RPMI7951 (cell line): Measurements from ENCODE around the gene ANKS1B. TPM values are rescaled to one million over a fixed set of nuclear protein-coding genes. Genes with fewer than 3 reads are reported as not detected.
"Not testable (repeated sequence)": the region's sequence is repeated elsewhere in the genome, so short reads cannot be mapped to it uniquely, and the experiment has no call there.

ENCODE experiments used
- DNase-seq: peaks from one replicate; pipeline ENCODE4 v3.0.0-alpha.2; 2012; ENCODE audit warnings: low read depth
- total RNA-seq: library from RNA; depleted of rRNA; stranded (reverse); fragments of >200 nt; shearing (Covaris generic); gene quantifications from 2 replicates; pipeline ENCODE4 v1.2.3, GENCODE V29; 2014

ANKS1B gene
- total RNA-seq, 1 experiment from 2014 or later = not detected

DNA sequence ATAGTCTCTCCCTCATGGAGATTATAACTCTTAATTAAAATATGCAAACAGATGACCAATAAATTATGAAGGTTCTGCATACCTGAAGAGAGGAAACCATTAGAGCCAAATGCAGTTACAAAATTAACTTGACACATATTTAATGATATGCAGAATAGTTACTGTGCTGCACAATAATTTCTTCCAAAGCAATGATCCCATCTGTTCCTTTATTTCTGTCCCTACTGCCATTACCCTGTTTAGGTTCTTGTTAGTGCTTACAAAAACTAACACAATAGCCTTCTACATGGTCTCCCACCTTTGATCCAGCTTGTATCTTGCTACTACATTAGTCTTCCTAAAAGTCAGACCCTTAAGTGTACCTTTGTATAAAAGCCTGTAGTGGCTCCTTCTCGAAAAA lies 928.5 kb downstream of the ANKS1B start:
- DNase-seq = no peak

DNA sequence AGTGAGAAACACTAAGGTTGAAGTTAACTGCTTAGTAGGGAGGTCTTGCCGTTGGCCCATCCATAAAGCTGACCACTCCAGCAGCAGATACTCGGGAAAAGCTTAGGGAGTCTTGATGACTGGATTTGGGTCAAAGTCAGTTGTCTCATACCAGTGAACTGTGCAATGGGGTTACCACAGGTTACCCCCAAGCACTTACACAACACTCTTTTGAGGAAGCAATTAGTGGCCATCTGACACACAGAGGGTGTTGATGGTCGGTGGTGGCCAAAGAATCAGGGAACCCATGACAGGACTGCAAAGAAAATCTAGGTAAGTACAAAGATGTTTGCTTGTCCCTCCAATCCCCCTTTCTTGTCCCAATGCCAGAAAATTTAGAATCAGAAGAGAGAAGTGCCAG lies 929.4 kb downstream of the ANKS1B start:
- no peak for DNase-seq

DNA sequence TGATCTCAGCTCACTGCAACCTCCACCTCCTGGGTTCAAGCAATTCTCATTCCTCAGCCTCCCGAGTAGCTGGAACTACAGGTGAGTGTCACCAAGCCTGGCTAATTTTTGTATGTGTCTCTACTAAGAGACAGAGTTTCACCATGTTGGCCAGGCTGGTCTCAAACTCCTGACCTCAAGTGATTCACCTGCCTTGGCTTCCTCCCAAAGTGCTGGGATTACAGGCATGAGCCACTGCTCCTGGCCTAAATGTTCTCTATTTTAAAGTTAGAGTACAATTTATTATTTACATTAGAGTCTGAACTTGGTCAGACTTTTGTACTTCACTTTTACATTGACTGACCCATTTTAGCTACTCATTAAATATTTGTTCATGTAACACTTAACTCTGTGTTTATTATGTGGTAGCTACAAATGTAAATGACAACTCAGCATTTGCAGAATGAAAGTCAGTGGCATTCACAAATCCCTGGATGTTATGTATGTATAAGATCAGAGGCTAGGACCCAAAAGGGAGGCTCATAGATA lies 930.1 kb downstream of the ANKS1B start:
- no peak for DNase-seq

DNA sequence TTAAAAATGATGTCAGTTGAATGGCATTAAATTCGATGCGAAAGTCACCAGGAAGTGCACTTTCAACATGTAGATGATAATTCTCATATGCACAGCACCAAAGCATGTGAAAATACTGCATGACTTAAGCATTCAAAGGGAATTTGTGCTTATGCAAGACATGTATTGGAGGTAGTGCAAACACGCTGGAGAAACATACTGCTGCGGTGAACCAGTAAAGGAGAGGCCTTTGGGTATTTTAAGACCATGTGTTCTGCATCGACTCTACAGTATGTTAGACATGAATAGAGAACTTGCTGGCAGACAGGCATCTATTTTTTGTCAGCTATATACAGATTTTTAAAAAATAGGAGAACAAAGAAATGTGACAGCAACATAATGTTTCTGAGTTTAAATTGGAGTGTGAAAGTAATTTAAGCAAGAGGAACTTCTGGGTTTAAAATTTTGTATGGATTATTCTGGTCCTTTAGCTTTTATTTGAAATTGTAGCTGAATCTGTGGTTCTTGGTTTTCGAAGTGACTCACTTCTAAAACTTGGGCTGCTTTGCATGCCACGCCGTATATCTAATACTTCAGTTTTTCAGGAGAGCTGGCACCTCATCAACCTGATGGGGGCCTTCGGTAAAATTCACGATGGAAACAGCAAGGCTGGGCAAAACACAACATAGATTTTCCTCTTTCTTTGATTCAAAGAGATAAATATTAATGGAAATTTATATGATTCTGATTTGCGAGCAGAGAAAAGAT lies 930.9 kb downstream of the ANKS1B start:
- no peak for DNase-seq

DNA sequence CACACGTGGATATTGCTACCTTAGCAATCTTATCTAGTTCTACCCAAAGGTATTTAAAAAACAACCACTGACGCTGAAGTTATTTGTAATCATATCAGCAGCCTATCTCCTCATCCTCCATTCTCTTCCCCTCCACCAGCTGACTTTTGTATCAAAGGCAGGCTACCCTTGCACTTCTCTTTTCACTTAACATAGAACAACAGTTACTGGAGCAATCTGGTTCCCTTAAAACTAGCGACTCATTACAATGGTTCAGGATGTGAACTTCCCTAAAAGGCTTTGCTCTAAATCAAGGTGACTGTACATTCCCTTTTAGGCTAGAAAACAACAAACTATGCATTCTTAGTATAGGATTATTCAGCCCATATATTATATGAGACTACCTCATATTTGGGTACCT lies 935.0 kb downstream of the ANKS1B start:
- DNase-seq = no peak

DNA sequence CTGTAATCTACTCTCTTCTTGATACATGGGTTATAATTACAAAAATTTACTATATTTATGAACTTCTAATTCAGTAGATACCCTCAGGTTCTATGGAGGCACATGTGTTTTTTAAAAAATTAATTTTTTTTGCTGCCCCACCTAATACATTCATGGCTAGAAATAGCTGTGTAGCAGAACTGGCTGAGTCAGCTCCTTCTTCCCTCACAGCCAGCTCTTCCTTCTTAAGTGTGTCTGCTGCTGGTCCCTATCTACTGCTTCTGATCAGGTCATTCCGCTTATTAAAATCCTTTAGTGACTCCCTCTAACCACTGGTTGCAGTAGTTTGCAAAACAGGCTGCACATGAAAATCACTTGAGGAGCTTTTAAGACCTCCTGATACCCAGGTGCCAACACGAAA lies 939.6 kb downstream of the ANKS1B start:
- no peak for DNase-seq

DNA sequence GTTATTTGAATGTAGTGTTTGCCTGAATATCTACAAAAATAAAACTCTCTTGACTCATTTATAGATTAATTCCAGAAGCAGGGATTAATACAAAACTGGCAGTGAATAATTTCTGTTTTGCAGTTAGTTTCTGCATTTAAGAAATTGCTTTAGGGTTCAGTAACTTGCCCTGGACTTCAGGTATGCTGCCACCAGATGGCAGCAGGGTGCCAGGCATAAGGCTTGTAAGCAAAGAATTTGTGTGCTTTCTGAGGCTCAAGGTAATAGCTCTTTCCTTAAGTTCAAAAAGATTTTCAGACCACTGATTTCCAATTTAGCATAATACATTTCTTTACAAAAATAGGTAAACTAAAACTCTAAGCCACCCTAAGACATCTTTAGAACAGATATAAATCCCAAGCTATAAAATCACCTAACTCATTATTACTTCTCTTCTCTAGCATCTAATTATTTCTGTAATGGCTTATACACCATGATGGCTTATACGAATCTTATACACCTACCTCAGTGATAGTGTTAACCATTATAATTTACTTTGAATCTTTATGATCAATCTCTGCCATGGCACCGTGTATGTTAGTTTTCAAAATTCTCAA lies 941.3 kb downstream of the ANKS1B start:
- peak; percentile 33 for DNase-seq

DNA sequence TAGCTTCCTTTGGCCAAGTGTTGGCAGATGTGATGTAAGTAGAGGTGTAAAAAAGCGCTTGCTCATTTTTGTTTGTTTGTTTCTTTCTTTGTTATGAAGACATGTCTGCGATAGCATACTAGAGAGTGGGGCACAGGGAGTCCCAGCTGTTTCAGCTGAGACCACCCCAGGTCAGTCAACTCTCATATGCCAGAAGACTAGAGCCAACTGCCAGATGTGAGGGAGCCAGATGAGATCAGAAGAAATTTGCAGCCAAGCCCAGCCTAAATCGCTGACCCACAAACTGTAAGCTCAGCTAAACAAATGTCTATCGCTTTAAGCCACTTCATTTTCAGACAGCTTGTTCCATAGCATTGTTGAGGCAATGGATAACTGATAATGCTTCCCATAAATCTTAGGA lies 942.5 kb downstream of the ANKS1B start:
- DNase-seq = no peak

DNA sequence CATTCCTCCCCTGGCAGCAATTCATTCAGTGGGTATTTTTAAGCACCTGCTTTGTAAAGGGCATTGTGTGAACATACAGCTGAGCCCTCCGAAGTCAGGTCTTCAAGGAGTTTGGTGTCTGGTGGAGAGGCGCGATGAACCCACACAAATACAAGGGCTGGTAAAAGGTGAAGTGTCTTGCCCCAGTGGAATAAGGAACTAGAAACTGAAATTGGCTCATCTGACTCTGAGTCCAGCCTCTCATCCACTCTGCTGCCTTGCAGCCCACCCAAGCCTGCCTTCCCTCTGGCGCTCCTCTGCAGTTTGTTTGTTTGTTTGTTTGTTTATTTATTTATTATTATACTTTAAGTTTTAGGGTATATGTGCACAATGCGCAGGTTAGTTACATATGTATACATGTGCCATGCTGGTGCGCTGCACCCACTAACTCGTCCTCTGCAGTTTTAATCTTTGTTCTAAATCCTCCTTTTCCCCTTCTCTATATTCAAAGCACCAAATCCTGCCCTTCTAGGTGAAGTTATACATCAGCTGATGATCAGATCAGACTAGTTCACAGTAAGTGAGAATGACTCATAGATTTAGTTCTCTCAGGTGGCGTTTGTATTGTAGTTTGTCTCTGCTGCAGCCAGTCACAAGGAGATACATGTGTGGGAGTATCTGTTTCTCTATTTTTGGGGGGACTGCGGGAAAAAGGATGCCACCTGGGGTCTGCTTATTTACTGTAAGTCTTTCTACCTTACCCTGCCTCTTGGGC lies 945.2 kb downstream of the ANKS1B start:
- no peak for DNase-seq

DNA sequence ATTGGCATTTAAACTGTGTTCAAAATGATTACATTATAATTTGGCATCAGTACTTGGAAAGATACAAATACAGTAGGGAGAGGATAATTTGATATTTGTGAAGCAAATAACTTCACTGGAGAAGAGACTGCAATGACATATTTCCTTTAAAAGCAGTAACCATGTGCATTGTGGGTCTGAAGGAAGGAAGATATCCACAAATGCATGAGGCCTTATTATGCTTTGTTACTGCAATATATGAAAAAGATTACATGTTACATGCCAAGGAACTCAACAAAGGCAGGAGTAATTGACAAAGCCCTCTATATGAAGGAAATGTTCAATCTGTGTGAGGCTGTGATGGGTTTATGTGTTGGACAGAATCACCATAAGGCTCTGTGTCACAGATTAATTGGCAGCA lies 948.2 kb downstream of the ANKS1B start:
- no peak for DNase-seq

DNA sequence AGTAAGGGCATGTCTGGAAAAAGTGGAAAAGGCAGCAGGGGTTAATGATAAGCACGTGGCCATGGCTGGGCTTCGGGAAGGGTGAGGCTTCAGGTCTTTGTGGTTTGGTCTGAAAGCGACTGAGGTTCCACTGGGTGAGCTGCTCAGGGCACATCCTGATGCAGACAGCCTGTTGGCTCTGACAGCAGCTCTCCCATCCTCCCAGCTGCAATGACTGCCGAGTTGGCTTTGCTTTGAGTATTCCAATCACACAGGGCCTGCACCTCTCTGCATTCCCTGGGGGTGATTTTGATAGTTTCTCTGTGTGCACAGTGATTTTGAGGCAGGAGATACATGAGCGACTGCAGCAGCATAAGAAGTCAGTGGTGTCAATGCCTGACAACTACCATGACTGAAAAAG lies 948.9 kb downstream of the ANKS1B start:
- no peak for DNase-seq

DNA sequence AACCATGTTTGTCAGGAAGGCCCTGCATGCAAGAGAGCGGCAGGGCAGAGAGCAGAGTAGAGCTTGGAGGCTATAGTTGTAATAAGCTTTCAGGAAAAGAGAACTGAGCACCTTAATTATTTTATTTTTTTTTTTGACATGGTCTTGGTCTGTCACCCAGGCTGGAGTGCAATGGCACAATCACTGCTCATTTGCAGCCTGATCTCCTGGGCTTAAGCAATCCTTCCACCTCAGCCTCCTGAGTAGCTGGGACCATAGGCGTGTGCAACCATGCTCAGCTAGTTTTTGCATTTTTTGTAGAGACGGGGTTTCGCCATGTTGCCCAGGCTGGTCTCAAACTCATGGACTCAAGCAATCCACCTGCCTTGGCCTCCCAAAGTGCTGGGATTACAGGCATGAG lies 950.5 kb downstream of the ANKS1B start:
- DNase-seq = not testable (repeated sequence)

DNA sequence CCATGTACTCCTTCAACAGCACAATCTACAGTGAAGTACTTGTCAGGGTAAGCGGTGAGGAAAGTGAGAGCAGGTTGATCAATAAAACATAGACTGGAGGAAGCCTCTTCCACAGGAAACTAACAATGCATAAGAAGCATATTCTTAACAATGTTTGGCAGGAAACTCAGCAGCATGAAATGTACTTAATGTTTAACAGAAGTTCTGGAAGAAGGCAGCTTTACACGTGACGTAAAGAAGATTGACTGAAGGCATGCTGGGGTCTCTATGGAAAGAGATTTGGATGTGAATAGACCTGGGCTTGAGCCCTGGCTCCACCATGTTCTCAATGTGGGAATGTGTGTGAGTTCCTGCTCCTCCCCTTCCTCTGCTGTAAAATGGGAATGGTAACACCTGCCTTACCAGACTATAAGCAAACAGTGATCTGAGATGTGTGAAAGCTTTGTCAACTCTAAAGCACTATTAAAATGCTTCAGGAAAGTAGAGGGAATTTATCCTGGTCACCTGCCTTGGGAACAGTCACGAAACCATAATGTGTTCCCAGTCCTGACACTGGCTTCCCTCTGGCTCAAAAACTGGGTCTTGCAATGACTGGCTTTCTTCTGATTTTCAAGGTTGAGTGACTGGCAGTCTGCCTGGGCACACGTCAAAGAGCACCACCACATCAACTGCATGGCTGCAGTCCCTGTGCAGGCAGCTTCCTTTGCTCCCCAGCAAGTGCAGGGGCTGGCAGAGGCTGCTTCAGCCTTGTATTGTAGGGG lies 955.0 kb downstream of the ANKS1B start:
- DNase-seq = no peak

DNA sequence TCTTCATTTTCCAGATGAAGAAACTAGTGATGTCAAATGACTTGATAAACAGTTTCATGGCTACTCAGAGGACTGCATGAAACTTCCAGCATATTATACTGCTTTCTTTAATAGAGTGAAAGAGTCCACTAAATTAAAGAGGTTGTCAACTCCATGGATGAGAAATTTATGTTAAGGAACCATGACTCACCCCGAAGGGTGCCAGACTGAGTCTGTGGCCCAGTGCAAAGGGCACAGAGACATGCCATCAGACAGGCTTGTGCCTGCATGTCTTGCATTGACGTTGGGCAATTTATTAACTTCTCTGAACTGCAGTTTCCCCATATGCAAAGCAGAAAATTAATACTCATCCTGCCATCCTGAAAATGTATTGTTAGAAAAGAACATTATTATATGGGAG lies 957.3 kb downstream of the ANKS1B start:
- DNase-seq = no peak

DNA sequence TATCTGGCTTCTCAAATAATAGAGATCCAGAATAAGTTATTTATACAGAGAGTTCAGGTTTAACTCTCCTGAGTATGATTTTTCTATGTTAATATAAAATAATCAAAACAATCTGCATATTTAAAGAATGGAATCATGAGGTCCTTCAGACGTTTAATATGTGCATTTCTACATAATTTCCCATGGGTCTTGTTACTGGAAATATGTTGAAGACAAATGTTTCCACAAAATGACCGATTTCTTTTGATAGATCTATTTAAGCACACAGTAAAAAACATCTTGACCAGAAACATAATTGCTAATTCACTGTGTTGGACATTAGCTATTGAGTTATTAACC lies 957.7 kb downstream of the ANKS1B start:
- DNase-seq = no peak

DNA sequence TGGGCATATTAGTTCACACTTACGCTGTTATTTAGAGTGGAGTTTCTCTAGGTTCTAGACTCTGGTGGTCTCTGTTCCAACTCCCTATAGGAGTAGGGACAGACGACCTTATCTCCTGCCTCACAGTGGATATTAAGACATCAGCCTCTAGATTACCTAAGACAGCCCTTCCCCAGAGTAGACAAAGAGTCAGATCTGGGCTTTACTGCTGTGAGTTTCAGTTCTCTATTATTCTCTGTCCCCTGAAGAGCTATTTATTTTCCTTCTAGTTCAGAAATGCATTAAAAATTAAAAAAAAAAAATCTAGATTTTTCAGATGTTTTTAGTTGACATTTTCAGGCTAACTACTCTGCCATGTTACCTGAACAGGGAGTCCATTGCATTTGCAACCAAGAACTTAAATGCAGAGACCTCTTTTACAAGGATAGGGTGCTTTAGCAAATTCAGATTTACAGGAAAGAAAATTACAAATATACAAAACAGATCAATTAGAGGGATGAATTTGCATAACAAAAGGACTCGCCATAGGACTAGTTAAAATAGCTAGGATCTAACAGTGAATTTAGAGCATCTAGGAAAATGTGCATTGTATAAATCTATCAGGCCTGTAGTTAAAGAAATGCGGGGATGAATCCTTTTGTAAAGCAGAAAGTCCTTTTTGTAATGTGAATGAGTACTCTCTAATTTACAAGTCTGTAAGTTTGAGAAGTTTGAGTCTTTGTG lies 958.2 kb downstream of the ANKS1B start:
- DNase-seq = no peak

DNA sequence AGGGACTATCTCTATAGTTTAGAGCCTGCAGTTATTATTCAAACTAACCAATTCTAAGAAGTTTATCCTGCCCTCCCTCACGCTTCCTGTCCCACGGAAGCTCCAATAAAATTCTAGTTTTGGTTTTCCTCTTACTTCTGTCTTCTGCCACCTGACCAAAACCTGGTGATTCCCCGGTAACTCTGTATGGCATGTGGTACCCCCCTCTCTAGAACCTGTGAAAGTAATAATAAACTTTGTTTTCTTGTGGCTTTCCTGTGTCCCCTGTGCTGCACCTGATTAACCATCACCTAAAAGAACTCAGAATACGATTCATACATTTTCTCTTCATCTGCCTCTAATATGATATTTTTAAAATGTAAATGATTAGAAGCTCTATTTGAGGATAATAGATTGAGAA lies 959.9 kb downstream of the ANKS1B start:
- no peak for DNase-seq

DNA sequence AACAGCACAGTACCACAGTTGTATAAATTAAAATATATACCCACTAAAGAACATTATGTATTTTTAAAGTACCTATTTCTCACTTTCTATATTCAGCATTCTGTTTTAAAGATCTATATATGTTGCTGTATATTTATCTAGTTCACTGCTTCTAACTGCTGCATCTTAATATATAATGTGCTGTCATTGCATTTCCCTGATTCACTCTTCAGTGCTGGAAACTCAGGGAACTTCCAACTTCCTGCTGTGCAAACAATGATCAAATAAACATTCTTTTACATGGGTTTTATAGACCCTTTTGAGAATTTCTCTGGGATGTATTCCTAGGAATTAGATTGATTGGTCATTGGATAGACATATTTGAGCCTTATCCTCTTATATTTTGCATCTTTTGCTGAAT lies 960.5 kb downstream of the ANKS1B start:
- DNase-seq = no peak

DNA sequence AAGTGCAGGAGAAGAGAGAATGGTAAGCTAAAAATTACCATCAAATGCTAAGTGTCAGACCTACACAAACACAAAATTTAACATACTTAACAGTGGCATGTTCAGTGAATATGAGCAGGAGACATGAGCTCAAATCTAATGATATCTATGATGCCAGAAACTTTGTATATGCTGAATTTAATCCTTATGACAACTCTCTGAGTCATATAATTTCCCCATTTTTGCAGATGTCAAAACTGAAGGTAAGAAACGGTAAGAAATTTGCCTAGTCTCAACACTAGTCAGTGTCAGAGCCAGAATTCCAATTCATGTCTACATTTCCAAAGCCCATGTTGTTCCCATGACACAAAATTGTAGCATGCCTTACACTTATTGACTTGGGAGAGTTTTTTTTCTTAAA lies 963.9 kb downstream of the ANKS1B start:
- DNase-seq = no peak

DNA sequence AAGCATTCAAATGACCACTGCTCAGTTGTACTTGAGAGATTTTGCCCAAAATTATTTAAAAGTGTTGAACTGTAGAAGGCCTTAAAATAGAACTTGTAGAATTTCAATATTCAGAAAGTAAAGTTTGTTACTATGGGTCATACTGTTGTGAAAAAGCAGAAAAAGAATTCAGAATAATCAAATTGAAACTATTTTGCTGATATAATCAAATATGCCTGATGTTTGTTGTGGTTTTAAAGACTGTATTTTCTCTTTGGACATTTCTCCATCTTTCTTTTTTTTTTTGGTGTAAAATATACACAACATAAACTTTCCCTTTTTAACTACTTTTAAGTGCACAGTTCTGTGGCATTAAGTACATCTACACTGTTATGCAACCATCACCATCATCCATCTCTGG lies 964.9 kb downstream of the ANKS1B start:
- DNase-seq = no peak

DNA sequence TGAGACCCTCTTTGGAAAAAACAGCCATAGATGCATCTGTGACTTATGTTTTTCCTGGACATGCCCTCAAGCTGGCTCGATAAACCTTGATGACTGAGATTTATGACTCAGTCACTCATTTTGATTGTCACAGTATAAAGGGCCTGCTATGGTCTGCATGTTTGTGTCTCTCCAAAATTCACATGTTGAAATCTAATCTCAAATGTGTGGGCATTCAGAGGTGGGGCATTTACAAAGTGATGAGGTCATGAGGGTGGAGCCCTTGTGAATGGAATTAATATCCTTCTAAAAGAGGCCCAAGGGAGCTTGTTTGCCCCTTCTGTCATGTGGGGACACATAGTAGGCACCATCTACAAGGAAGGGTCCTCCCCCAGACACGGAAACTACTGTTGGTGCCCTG lies 966.8 kb downstream of the ANKS1B start:
- no peak for DNase-seq
